Right renal cortex interstitium (tissue), 3 donors: ENCODE measurements around the gene IL13. TPM values are rescaled to one million over a fixed set of nuclear protein-coding genes. Genes with fewer than 3 reads are reported as not detected.

Experiments
- DNase-seq, 3 donors: peaks; one replicate each; pipeline ENCODE4 v3.0.0-alpha.2; 2013; ENCODE audit warnings: low read depth in 3 of 3, low spot score in 2 of 3
- polyA plus RNA-seq, 3 donors: library from polyadenylated mRNA; unstranded; fragments of 120-200 nt; gene quantifications; one replicate each; pipeline ENCODE4 v1.2.1, GENCODE V29; 2013; ENCODE audit not compliant: insufficient read length in 3 of 3

IL13 gene
- polyA plus RNA-seq, 3 donors = not detected

GRCh38 chr5:132655821-132656773 is 1.9 kb upstream of the IL13 start:
- DNase-seq = no peak

- DNase-seq = no peak
Observed at GRCh38 chr5:132656774-132657355, 1.1 kb upstream of the IL13 start.

- no peak for DNase-seq
Observed at GRCh38 chr5:132658381-132659302, 669 bp downstream of the IL13 start.

- DNase-seq = no peak
Observed at GRCh38 chr5:132659598-132660493, 1.9 kb downstream of the IL13 start.

GRCh38 chr5:132661231-132662003 is 3.4 kb downstream of the IL13 start:
- DNase-seq = no peak

GRCh38 chr5:132662004-132662401 is 4.0 kb downstream of the IL13 start:
- DNase-seq = no peak

GRCh38 chr5:132662925-132663770 is 5.2 kb downstream of the IL13 start:
- no peak for DNase-seq

- DNase-seq = no peak
Observed at GRCh38 chr5:132663771-132664695, 6.1 kb downstream of the IL13 start.

GRCh38 chr5:132664696-132665209 is 6.8 kb downstream of the IL13 start:
- no peak for DNase-seq

GRCh38 chr5:132665574-132666080 is 7.7 kb downstream of the IL13 start:
- DNase-seq = no peak

GRCh38 chr5:132666310-132667123 is 8.5 kb downstream of the IL13 start:
- DNase-seq = no peak

GRCh38 chr5:132667309-132667708 is 9.3 kb downstream of the IL13 start:
- no peak for DNase-seq

GRCh38 chr5:132667761-132668705 is 10.1 kb downstream of the IL13 start:
- no peak for DNase-seq

GRCh38 chr5:132668706-132669454 is 10.9 kb downstream of the IL13 start:
- DNase-seq = no peak
